Fibroblast of lung (primary cell): ENCODE results near the gene SCRG1.

Experiments used
- EZH2 ChIP-seq: IDR thresholded peaks from 2 replicates; pipeline ENCODE4 v1.5.1; 2012; ENCODE audit warnings: low read length, control low read depth, mild to moderate bottlenecking; ENCODE audit errors: missing control alignments
- TF ChIP-seq, protein P1 (sequence below), 2 donors: IDR thresholded peaks in 1 of 2; conservative IDR thresholded peaks in 1 of 2; 1 replicate in 1 of 2; 2 replicates in 1 of 2; pipeline ENCODE4 v1.5.1; 2011 to 2012; ENCODE audit warnings: low read length in 2 of 2, control low read depth in 1 of 2, inconsistent platforms in 1 of 2, low read depth in 1 of 2, mild to moderate bottlenecking in 1 of 2

DNA sequence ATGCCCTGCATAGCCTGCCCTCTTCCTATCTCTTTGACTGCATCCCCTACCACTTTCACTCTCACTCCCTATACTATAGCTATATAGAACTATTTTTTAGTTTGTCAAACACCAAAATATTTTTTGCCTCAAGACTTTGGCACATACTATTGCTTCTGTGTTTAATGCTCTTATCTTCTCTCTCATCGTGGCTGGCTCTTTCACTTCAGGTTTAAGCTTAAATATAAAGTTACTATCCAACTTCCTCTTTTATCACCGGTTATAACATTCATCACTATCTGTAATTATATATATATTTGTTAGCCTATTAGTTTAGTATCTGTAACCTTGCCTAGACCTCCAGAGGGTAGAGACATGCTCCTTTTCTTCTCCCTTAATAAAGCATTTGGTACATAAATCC is 53.3 kb downstream of the SCRG1 start:
- TF ChIP-seq, protein P1, sequence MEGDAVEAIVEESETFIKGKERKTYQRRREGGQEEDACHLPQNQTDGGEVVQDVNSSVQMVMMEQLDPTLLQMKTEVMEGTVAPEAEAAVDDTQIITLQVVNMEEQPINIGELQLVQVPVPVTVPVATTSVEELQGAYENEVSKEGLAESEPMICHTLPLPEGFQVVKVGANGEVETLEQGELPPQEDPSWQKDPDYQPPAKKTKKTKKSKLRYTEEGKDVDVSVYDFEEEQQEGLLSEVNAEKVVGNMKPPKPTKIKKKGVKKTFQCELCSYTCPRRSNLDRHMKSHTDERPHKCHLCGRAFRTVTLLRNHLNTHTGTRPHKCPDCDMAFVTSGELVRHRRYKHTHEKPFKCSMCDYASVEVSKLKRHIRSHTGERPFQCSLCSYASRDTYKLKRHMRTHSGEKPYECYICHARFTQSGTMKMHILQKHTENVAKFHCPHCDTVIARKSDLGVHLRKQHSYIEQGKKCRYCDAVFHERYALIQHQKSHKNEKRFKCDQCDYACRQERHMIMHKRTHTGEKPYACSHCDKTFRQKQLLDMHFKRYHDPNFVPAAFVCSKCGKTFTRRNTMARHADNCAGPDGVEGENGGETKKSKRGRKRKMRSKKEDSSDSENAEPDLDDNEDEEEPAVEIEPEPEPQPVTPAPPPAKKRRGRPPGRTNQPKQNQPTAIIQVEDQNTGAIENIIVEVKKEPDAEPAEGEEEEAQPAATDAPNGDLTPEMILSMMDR (conservative IDR thresholded peaks at IDR 0.05 in 1 of 2, IDR thresholded peaks at IDR 0.05 in 1 of 2; ENCODE audit: low read depth in 1 of 2, low read length in 2 of 2) = no peak
- no peak for TF ChIP-seq EZH2
